ENCODE results near the gene MYO7B.

Gene MYO7B

DNA sequence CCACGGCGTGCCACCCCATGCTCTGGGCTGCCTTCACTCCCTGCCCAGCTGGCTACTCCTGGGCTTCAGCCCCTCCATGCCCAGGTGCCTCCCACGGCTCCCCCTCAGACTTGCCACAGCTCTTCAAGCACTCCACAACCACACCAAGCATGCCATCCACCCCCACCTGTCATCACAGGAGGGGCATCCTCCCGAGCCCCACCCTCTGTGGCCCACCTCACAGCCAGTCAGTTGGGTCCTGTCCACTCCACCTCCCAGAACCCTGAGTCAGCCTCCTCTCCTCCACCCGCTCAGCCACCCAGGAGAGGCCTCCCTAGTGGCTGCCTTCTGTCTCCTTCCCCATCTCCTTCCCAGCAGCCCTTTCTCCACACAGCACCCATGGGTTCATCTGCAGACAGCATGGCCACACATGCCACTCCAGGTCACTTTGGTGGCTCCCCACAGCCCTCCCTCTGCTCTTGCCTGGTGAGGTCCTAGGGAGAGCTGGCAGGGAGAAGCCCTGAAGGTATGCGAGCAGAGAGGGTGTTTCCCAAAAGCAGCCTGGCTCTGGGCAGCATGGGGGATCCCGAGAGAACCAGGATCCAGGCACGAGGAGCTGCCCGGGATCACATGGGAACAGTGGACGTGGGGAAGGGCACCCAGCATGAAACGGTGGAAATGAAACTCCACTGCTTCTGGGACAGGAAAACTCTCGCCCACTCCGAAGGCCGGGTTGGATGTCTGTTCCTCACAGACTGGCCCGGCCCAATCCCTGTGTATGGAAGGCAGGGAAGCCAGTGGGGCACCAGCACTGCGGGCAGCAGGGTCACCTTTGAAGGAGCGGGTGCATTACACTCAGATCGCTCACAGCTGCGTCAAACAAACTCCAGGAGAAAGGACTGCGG is 137.1 kb downstream of the MYO7B start:
- H3K27ac ChIP-seq (ENCODE audit: low read length), result no peak overlapping the region
- no peak overlapping the region for H3K4me2 ChIP-seq (ENCODE audit: low read depth, low read length)
- H3F3A ChIP-seq (ENCODE audit: insufficient read depth, low read length), result no peaks in the 10 kb centered on the region
- H4K20me1 ChIP-seq (ENCODE audit: insufficient read depth, low read length), result no peaks in the 10 kb centered on the region
- peaks cover 43% of the 10 kb centered on the region for H3K27me3 ChIP-seq (replicated peaks; ENCODE audit: insufficient read depth, low read length)
- TF ChIP-seq, protein P1, sequence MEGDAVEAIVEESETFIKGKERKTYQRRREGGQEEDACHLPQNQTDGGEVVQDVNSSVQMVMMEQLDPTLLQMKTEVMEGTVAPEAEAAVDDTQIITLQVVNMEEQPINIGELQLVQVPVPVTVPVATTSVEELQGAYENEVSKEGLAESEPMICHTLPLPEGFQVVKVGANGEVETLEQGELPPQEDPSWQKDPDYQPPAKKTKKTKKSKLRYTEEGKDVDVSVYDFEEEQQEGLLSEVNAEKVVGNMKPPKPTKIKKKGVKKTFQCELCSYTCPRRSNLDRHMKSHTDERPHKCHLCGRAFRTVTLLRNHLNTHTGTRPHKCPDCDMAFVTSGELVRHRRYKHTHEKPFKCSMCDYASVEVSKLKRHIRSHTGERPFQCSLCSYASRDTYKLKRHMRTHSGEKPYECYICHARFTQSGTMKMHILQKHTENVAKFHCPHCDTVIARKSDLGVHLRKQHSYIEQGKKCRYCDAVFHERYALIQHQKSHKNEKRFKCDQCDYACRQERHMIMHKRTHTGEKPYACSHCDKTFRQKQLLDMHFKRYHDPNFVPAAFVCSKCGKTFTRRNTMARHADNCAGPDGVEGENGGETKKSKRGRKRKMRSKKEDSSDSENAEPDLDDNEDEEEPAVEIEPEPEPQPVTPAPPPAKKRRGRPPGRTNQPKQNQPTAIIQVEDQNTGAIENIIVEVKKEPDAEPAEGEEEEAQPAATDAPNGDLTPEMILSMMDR (IDR thresholded peaks at IDR 0.05; ENCODE audit: low read length), result no peak
- TF ChIP-seq EZH2phosphoT487 (IDR thresholded peaks at IDR 0.05; ENCODE audit: low read length) (no peak), EZH2 (optimal IDR thresholded peaks at IDR 0.05; ENCODE audit: low read depth, low read length) (no peak)
- H3K4me3 ChIP-seq (ENCODE audit: low read length), result no peak overlapping the region
- H2AFZ ChIP-seq (ENCODE audit: low read length), result no peak overlapping the region
- no peaks in the 10 kb centered on the region for H3K4me1 ChIP-seq (ENCODE audit: low read length)
- no peak for DNase-seq
- no peaks in the 10 kb centered on the region for H3K36me3 ChIP-seq (replicated peaks; ENCODE audit: insufficient read depth, low read length)
- no peaks in the 10 kb centered on the region for H3K79me2 ChIP-seq (ENCODE audit: low read length)
- H3K9me3 ChIP-seq (replicated peaks; ENCODE audit: insufficient read depth, low read length), result no peaks in the 10 kb centered on the region
- no peak overlapping the region for H3K9ac ChIP-seq (ENCODE audit: low read length)
- H3K9me2 ChIP-seq (replicated peaks; ENCODE audit: insufficient read depth, low read length), result no peaks in the 10 kb centered on the region

DNA sequence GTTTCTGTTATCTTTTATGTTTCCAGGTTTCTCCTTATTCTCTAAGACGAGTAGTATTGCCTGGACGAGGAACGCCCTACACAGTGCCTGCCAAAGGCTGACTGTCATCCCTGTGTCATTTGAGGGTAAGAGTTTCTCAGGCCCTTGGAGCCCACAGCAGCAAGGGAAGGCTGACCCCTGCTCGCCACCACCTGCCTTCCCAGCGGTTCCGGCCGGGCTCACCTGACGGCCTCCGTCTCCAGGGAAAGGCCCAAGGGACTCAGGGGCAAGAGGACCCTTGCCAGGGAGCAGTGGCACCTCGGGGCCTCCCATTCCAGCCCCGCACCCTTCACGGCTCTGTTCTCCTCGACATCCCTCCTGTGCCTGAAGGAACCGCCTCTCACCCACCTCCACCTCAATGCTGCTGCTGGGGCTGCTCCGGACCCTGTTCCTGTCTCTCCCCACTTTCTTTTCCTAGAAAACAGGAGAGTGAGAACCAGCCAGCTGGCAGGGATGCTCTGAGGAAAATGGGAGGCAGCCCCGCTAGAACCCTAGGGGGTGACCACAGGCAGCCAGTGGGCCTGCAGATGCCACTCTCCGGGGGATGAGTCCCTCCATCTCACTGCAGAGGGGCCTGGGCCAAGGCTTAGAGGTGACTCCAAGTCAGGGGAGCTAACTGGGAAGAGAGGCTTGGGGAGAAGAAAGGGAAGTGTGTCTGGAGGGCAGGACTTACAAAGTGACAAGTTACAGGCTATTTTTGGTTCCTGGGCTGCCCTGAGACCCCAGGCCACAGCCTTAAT is 138.0 kb downstream of the MYO7B start:
- H3F3A ChIP-seq (ENCODE audit: insufficient read depth, low read length), result no peaks in the 10 kb centered on the region
- no peaks in the 10 kb centered on the region for H3K79me2 ChIP-seq (ENCODE audit: low read length)
- H3K36me3 ChIP-seq (replicated peaks; ENCODE audit: insufficient read depth, low read length), result no peaks in the 10 kb centered on the region
- no peak overlapping the region for H3K4me2 ChIP-seq (ENCODE audit: low read depth, low read length)
- no peaks in the 10 kb centered on the region for H4K20me1 ChIP-seq (ENCODE audit: insufficient read depth, low read length)
- TF ChIP-seq EZH2 (optimal IDR thresholded peaks at IDR 0.05; ENCODE audit: low read depth, low read length) (no peak), EZH2phosphoT487 (IDR thresholded peaks at IDR 0.05; ENCODE audit: low read length) (no peak)
- TF ChIP-seq, protein P1 (IDR thresholded peaks at IDR 0.05; ENCODE audit: low read length), result no peak
- no peak overlapping the region for H3K4me3 ChIP-seq (ENCODE audit: low read length)
- H3K27me3 ChIP-seq (replicated peaks; ENCODE audit: insufficient read depth, low read length), result peaks cover 43% of the 10 kb centered on the region
- H3K4me1 ChIP-seq (ENCODE audit: low read length), result no peaks in the 10 kb centered on the region
- no peak overlapping the region for H3K27ac ChIP-seq (ENCODE audit: low read length)
- no peak overlapping the region for H3K9ac ChIP-seq (ENCODE audit: low read length)
- H2AFZ ChIP-seq (ENCODE audit: low read length), result no peak overlapping the region
- no peaks in the 10 kb centered on the region for H3K9me3 ChIP-seq (replicated peaks; ENCODE audit: insufficient read depth, low read length)
- no peaks in the 10 kb centered on the region for H3K9me2 ChIP-seq (replicated peaks; ENCODE audit: insufficient read depth, low read length)
- DNase-seq, result no peak

DNA sequence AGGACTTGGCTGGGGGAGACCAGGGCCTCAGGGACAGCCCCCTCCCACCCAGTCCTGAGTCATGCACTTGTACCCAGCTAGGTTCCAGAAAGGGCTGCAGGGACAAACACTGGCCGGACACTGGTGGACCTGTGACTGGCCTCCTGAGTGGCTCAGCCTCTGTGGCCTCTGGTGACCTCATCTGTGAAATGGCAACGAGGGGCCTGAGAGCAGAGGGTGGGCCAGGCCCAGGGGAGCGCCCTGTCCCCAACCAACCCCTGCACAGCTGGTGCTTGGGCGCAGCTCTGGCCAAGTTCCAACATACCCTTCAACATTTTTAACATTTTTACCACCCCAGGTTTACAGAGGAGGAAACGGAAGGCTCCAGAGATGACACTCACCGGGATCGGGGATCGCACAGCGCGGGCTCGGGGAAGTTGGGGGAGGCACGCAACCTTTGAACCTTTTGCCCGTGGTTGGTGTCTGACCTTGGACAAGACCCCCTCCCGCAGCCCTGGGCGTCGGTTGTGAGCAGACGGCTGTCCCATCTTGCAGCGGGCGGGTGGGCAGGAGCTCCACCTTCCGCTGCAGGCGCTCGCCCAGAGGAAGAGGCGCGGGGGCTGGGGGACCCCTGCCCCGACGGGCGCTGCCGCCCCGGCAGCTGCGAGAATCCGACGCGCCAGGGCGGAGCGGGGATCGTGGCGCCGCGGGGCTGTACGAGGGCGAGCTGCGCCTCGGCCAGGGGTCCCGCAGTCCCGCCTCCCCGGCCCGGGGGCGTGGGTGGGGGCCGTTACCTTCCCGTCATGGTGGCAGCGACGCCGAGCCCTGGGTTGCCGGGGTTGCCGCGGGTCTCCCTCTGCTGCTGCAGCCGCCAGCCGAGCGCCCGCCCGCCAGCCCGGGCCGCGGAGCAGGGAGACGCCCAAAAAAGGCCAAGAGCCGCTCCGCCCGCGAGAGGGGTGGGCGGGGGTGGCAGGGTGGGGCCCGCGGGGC is 139.0 kb downstream of the MYO7B start:
- no peak for DNase-seq
- H3K27me3 ChIP-seq (replicated peaks; ENCODE audit: insufficient read depth, low read length), result peaks cover 43% of the 10 kb centered on the region
- no peaks in the 10 kb centered on the region for H3K4me1 ChIP-seq (ENCODE audit: low read length)
- no peak overlapping the region for H2AFZ ChIP-seq (ENCODE audit: low read length)
- H4K20me1 ChIP-seq (ENCODE audit: insufficient read depth, low read length), result no peaks in the 10 kb centered on the region
- no peak overlapping the region for H3K9ac ChIP-seq (ENCODE audit: low read length)
- no peak overlapping the region for H3K4me2 ChIP-seq (ENCODE audit: low read depth, low read length)
- no peak overlapping the region for H3K27ac ChIP-seq (ENCODE audit: low read length)
- H3K79me2 ChIP-seq (ENCODE audit: low read length), result no peaks in the 10 kb centered on the region
- TF ChIP-seq, protein P1 (IDR thresholded peaks at IDR 0.05; ENCODE audit: low read length), result no peak
- TF ChIP-seq EZH2phosphoT487 (IDR thresholded peaks at IDR 0.05; ENCODE audit: low read length) (no peak), EZH2 (optimal IDR thresholded peaks at IDR 0.05; ENCODE audit: low read depth, low read length) (no peak)
- H3K36me3 ChIP-seq (replicated peaks; ENCODE audit: insufficient read depth, low read length), result no peaks in the 10 kb centered on the region
- H3F3A ChIP-seq (ENCODE audit: insufficient read depth, low read length), result no peaks in the 10 kb centered on the region
- H3K9me3 ChIP-seq (replicated peaks; ENCODE audit: insufficient read depth, low read length), result no peaks in the 10 kb centered on the region
- H3K9me2 ChIP-seq (replicated peaks; ENCODE audit: insufficient read depth, low read length), result no peaks in the 10 kb centered on the region
- no peak overlapping the region for H3K4me3 ChIP-seq (ENCODE audit: low read length)
